HEK293 (cell line): ENCODE measurements around the gene UNC119.
A peak's percentile ranks its signal among the peaks of the same experiment; 100 is the strongest.

Source experiments
- HOXA7 ChIP-seq: sonication (generic); formaldehyde crosslinking; IDR thresholded peaks from 2 replicates; pipeline ENCODE4 v1.8.1; 2022; ENCODE audit warnings: missing genetic modification reagents, borderline replicate concordance
- HOXC10 ChIP-seq: sonication (generic); formaldehyde crosslinking; IDR thresholded peaks from 2 replicates; pipeline ENCODE4 v1.8.1; 2023; ENCODE audit warnings: mild to moderate bottlenecking, missing genetic modification reagents
- KLF1 ChIP-seq: fragments of 450-650 bp; formaldehyde crosslinking; IDR thresholded peaks from 2 replicates; pipeline ENCODE4 v1.5.1; 2016; ENCODE audit warnings: missing biosample characterization, missing genetic modification characterization
- PBX3 ChIP-seq: sonication (generic); formaldehyde crosslinking; IDR thresholded peaks from 2 replicates; pipeline ENCODE4 v1.8.1; 2022; ENCODE audit warnings: mild to moderate bottlenecking, moderate library complexity, missing genetic modification reagents
- SP2 ChIP-seq: fragments of 450-650 bp; formaldehyde crosslinking; IDR thresholded peaks from 2 replicates; pipeline ENCODE4 v1.5.1; 2016; ENCODE audit warnings: missing biosample characterization, missing genetic modification characterization
- SP7 ChIP-seq: fragments of 450-650 bp; formaldehyde crosslinking; IDR thresholded peaks from 2 replicates; pipeline ENCODE4 v1.5.1; 2016; ENCODE audit warnings: missing biosample characterization, missing genetic modification characterization
- ZBTB10 ChIP-seq: fragments of 450-650 bp; formaldehyde crosslinking; IDR thresholded peaks from 2 replicates; pipeline ENCODE4 v1.5.1; 2016; ENCODE audit warnings: missing biosample characterization, missing genetic modification characterization
- ZEB2 ChIP-seq: fragments of 450-650 bp; formaldehyde crosslinking; IDR thresholded peaks from 2 replicates; pipeline ENCODE4 v1.5.1; 2016; ENCODE audit warnings: missing biosample characterization, missing genetic modification characterization
- ZNF10 ChIP-seq: fragments of 450-650 bp; formaldehyde crosslinking; IDR thresholded peaks from 2 replicates; pipeline ENCODE4 v1.5.1; 2017; ENCODE audit warnings: missing biosample characterization, missing genetic modification characterization
- ZNF146 ChIP-seq: fragments of 450-650 bp; formaldehyde crosslinking; IDR thresholded peaks from 2 replicates; pipeline ENCODE4 v1.5.1; 2016; ENCODE audit warnings: missing biosample characterization, missing genetic modification characterization
- ZNF169 ChIP-seq: fragments of 450-650 bp; formaldehyde crosslinking; IDR thresholded peaks from 2 replicates; pipeline ENCODE4 v1.5.1; 2016; ENCODE audit warnings: missing biosample characterization, missing genetic modification characterization
- ZNF174 ChIP-seq: fragments of 450-650 bp; formaldehyde crosslinking; IDR thresholded peaks from 2 replicates; pipeline ENCODE4 v1.5.0; 2017; ENCODE audit warnings: missing biosample characterization, mild to moderate bottlenecking, missing genetic modification characterization
- ZNF211 ChIP-seq: fragments of 450-650 bp; formaldehyde crosslinking; IDR thresholded peaks from 2 replicates; pipeline ENCODE4 v1.5.1; 2016; ENCODE audit warnings: low read depth, missing biosample characterization, missing genetic modification characterization
- ZNF292 ChIP-seq: fragments of 450-650 bp; formaldehyde crosslinking; IDR thresholded peaks from 2 replicates; pipeline ENCODE4 v1.5.1; 2016; ENCODE audit warnings: low read depth, missing biosample characterization, missing genetic modification characterization, borderline replicate concordance
- ZNF391 ChIP-seq: fragments of 450-650 bp; formaldehyde crosslinking; IDR thresholded peaks from 2 replicates; pipeline ENCODE4 v1.5.1; 2016; ENCODE audit warnings: low read depth, missing biosample characterization, missing genetic modification characterization, borderline replicate concordance
- ZNF501 ChIP-seq: fragments of 450-650 bp; formaldehyde crosslinking; IDR thresholded peaks from 2 replicates; pipeline ENCODE4 v1.5.1; 2016; ENCODE audit warnings: missing biosample characterization, missing genetic modification characterization
- ZNF610 ChIP-seq: fragments of 450-650 bp; formaldehyde crosslinking; IDR thresholded peaks from 2 replicates; pipeline ENCODE4 v1.5.1; 2016; ENCODE audit warnings: missing biosample characterization, missing genetic modification characterization, borderline replicate concordance
- ZNF626 ChIP-seq: fragments of 450-650 bp; sonication (Bioruptor Pico); formaldehyde crosslinking; IDR thresholded peaks from 2 replicates; pipeline ENCODE4 v1.5.1; 2018; ENCODE audit warnings: missing biosample characterization, missing genetic modification characterization, inconsistent platforms
- ZNF660 ChIP-seq: fragments of 450-650 bp; IDR thresholded peaks from 2 replicates; pipeline ENCODE4 v1.5.1; 2018; ENCODE audit warnings: missing biosample characterization, mild to moderate bottlenecking, missing genetic modification characterization
- ZSCAN16 ChIP-seq: fragments of 450-650 bp; formaldehyde crosslinking; IDR thresholded peaks from 2 replicates; pipeline ENCODE4 v1.5.1; 2016; ENCODE audit warnings: missing biosample characterization, missing genetic modification characterization
- ZSCAN23 ChIP-seq: fragments of 450-650 bp; formaldehyde crosslinking; IDR thresholded peaks from 2 replicates; pipeline ENCODE4 v1.5.1; 2016; ENCODE audit warnings: missing biosample characterization, missing genetic modification characterization
- TF ChIP-seq, protein P1 (sequence below): fragments of 450-650 bp; formaldehyde crosslinking; conservative IDR thresholded peaks from 2 replicates; pipeline ENCODE4 v1.5.1; 2016; ENCODE audit warnings: low read depth, missing biosample characterization, missing genetic modification characterization
- TF ChIP-seq, protein P2 (sequence below): fragments of 450-650 bp; formaldehyde crosslinking; IDR thresholded peaks from 2 replicates; pipeline ENCODE4 v1.5.1; 2016; ENCODE audit warnings: missing biosample characterization, missing genetic modification characterization
- TF ChIP-seq, protein P3 (sequence below): fragments of 450-650 bp; formaldehyde crosslinking; conservative IDR thresholded peaks from 2 replicates; pipeline ENCODE4 v1.5.1; 2016; ENCODE audit warnings: low read depth, missing biosample characterization, missing genetic modification characterization
- TF ChIP-seq, protein P4 (sequence below): fragments of 450-650 bp; formaldehyde crosslinking; IDR thresholded peaks from 2 replicates; pipeline ENCODE4 v1.5.1; 2016; ENCODE audit warnings: missing biosample characterization, missing genetic modification characterization

The UNC119 gene

DNA sequence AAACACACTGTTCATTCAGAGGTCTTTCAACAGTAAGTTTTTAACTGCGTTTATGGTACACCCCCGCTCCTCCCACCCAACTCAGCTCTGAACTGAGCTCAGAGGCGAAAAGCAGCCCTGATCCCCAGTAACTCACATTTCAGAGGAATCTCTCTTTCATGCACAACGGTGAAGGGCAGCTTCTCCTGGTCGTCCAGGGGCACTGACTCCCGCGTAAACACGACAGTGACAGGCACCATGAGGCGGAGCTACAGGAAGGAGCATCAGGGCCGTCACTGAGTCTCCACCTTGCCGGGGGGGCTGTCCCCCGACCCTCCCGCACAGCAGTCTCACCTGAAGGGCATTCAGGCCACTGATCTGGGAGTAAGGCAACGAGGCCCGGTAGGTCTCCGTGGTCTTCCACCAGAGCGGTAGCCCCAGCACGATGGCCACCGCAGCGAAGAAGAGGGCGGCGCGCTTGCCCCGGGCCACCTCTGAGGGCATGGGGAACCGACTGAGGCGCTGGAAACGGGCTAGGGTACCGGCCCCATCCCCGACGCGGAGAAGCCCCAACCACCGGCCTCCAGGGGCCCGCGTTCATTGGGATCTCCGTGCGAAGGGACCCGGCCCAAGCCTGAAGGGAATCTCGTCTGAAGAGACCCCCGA lies 18.4 kb upstream of the UNC119 start (continued):
- TF ChIP-seq SP2 (peak; percentile 4), ZNF660 (tag by site-specific recombination) (no peak), ZNF211 (tag by site-specific recombination) (no peak), ZSCAN16 (tag by site-specific recombination) (no peak), ZNF146 (tag by site-specific recombination) (no peak), ZNF501 (tag by site-specific recombination) (peak; percentile 60; the same call in 1 of the 2 replicates), ZBTB10 (0 out of 2 replicates have a peak, but pooled peaks have one; percentile 47), SP7 (tag by site-specific recombination) (no peak), ZEB2 (tag by site-specific recombination) (peak; percentile 46; the same call in 1 of the 2 replicates), HOXA7 (CRISPR knock-in tag) (no peak), HOXC10 (CRISPR knock-in tag) (no peak), ZNF391 (tag by site-specific recombination) (peak; percentile 62; the same call in 1 of the 2 replicates), KLF1 (no peak), ZNF626 (no peak), ZNF10 (tag by site-specific recombination) (peak; percentile 68; the same call in 1 of the 2 replicates), ZNF174 (tag by site-specific recombination) (no peak), ZNF610 (tag by site-specific recombination) (0 out of 2 replicates have a peak, but pooled peaks have one; percentile 20), ZSCAN23 (0 out of 2 replicates have a peak, but pooled peaks have one; percentile 5), ZNF292 (tag by site-specific recombination) (no peak), ZNF169 (tag by site-specific recombination) (no peak), PBX3 (no peak; the same call in 1 of the 2 replicates)
- TF ChIP-seq, protein P1, sequence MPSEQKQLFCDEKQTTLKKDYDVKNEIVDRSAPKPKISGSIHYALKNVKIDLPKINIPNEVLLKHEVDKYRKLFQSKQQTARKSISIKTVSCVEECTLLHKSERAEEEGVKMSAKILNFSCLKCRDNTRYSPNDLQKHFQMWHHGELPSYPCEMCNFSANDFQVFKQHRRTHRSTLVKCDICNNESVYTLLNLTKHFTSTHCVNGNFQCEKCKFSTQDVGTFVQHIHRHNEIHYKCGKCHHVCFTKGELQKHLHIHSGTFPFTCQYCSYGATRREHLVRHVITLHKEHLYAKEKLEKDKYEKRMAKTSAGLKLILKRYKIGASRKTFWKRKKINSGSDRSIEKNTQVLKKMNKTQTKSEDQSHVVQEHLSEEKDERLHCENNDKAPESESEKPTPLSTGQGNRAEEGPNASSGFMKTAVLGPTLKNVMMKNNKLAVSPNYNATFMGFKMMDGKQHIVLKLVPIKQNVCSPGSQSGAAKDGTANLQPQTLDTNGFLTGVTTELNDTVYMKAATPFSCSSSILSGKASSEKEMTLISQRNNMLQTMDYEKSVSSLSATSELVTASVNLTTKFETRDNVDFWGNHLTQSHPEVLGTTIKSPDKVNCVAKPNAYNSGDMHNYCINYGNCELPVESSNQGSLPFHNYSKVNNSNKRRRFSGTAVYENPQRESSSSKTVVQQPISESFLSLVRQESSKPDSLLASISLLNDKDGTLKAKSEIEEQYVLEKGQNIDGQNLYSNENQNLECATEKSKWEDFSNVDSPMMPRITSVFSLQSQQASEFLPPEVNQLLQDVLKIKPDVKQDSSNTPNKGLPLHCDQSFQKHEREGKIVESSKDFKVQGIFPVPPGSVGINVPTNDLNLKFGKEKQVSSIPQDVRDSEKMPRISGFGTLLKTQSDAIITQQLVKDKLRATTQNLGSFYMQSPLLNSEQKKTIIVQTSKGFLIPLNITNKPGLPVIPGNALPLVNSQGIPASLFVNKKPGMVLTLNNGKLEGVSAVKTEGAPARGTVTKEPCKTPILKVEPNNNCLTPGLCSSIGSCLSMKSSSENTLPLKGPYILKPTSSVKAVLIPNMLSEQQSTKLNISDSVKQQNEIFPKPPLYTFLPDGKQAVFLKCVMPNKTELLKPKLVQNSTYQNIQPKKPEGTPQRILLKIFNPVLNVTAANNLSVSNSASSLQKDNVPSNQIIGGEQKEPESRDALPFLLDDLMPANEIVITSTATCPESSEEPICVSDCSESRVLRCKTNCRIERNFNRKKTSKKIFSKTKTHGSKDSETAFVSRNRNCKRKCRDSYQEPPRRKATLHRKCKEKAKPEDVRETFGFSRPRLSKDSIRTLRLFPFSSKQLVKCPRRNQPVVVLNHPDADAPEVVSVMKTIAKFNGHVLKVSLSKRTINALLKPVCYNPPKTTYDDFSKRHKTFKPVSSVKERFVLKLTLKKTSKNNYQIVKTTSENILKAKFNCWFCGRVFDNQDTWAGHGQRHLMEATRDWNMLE (tag by site-specific recombination): no peak
- TF ChIP-seq, protein P2, sequence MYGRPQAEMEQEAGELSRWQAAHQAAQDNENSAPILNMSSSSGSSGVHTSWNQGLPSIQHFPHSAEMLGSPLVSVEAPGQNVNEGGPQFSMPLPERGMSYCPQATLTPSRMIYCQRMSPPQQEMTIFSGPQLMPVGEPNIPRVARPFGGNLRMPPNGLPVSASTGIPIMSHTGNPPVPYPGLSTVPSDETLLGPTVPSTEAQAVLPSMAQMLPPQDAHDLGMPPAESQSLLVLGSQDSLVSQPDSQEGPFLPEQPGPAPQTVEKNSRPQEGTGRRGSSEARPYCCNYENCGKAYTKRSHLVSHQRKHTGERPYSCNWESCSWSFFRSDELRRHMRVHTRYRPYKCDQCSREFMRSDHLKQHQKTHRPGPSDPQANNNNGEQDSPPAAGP (tag by site-specific recombination): peak; percentile 46; the same call in 1 of the 2 replicates
- TF ChIP-seq, protein P3, sequence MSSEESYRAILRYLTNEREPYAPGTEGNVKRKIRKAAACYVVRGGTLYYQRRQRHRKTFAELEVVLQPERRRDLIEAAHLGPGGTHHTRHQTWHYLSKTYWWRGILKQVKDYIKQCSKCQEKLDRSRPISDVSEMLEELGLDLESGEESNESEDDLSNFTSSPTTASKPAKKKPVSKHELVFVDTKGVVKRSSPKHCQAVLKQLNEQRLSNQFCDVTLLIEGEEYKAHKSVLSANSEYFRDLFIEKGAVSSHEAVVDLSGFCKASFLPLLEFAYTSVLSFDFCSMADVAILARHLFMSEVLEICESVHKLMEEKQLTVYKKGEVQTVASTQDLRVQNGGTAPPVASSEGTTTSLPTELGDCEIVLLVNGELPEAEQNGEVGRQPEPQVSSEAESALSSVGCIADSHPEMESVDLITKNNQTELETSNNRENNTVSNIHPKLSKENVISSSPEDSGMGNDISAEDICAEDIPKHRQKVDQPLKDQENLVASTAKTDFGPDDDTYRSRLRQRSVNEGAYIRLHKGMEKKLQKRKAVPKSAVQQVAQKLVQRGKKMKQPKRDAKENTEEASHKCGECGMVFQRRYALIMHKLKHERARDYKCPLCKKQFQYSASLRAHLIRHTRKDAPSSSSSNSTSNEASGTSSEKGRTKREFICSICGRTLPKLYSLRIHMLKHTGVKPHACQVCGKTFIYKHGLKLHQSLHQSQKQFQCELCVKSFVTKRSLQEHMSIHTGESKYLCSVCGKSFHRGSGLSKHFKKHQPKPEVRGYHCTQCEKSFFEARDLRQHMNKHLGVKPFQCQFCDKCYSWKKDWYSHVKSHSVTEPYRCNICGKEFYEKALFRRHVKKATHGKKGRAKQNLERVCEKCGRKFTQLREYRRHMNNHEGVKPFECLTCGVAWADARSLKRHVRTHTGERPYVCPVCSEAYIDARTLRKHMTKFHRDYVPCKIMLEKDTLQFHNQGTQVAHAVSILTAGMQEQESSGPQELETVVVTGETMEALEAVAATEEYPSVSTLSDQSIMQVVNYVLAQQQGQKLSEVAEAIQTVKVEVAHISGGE (tag by site-specific recombination): no peak
- TF ChIP-seq, protein P4, sequence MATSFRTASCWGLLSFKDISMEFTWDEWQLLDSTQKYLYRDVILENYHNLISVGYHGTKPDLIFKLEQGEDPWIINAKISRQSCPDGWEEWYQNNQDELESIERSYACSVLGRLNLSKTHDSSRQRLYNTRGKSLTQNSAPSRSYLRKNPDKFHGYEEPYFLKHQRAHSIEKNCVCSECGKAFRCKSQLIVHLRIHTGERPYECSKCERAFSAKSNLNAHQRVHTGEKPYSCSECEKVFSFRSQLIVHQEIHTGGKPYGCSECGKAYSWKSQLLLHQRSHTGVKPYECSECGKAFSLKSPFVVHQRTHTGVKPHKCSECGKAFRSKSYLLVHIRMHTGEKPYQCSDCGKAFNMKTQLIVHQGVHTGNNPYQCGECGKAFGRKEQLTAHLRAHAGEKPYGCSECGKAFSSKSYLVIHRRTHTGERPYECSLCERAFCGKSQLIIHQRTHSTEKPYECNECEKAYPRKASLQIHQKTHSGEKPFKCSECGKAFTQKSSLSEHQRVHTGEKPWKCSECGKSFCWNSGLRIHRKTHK (tag by site-specific recombination): no peak
